Peyer's patch (tissue), 4 donors: ENCODE results near the gene SFT2D3. TPM values are rescaled to one million over a fixed set of nuclear protein-coding genes. Genes with fewer than 3 reads are reported as not detected.
A peak's percentile ranks its signal among the peaks of the same experiment; 100 is the strongest.

Experiments used
- DNase-seq, 3 donors: peaks; one replicate each; pipeline ENCODE4 v3.0.0-alpha.2; 2017 to 2019
- H3K27ac ChIP-seq, 4 donors: fragments of 200-600 bp; sonication (generic); one replicate each; pipeline ENCODE4 v1.5.1; 2016 to 2019
- H3K27me3 ChIP-seq, 2 donors: fragments of 200-600 bp; sonication (generic); one replicate each; pipeline ENCODE4 v1.5.1; 2019
- H3K36me3 ChIP-seq, 3 donors: fragments of 200-600 bp; sonication (generic); one replicate each; pipeline ENCODE4 v1.5.1; 2016 to 2019
- H3K4me1 ChIP-seq, 4 donors: fragments of 200-600 bp; sonication (generic); one replicate each; pipeline ENCODE4 v1.5.1; 2016 to 2019
- H3K4me3 ChIP-seq, 4 donors: fragments of 200-600 bp; sonication (generic); 1 replicate in 3 of 4; 2 replicates in 1 of 4; pipeline ENCODE4 v1.5.1; 2016 to 2019; ENCODE audit warnings: mild to moderate bottlenecking in 1 of 4
- H3K9me3 ChIP-seq, 4 donors: fragments of 200-600 bp; sonication (generic); one replicate each; pipeline ENCODE4 v1.5.1; 2016 to 2019; ENCODE audit warnings: mild to moderate bottlenecking in 1 of 4
- CTCF ChIP-seq, 6 experiments: fragments of 450-650 bp in 4 of 6; fragments of 200-600 bp in 2 of 6; sonication (generic) in 1 of 6; IDR thresholded peaks; one replicate each; pipeline ENCODE4 v1.5.1; 2017 to 2019; ENCODE audit warnings: antibody characterized with exemption in 6 of 6, mild to moderate bottlenecking in 3 of 6, moderate library complexity in 1 of 6
- POLR2A ChIP-seq, 2 donors: fragments of 450-650 bp; IDR thresholded peaks; one replicate each; pipeline ENCODE4 v1.5.1; 2017; ENCODE audit warnings: antibody characterized with exemption in 2 of 2, mild to moderate bottlenecking in 2 of 2, moderate library complexity in 2 of 2
- total RNA-seq, 4 donors: library from RNA; depleted of rRNA; stranded (reverse); fragments of >200 nt; gene quantifications; one replicate each; pipeline ENCODE4 v1.1.0, GENCODE V29; 2016

Gene SFT2D3
- total RNA-seq, 4 donors from 2014 or later: 5.8 to 12.4 (median 8.8) TPM

DNA sequence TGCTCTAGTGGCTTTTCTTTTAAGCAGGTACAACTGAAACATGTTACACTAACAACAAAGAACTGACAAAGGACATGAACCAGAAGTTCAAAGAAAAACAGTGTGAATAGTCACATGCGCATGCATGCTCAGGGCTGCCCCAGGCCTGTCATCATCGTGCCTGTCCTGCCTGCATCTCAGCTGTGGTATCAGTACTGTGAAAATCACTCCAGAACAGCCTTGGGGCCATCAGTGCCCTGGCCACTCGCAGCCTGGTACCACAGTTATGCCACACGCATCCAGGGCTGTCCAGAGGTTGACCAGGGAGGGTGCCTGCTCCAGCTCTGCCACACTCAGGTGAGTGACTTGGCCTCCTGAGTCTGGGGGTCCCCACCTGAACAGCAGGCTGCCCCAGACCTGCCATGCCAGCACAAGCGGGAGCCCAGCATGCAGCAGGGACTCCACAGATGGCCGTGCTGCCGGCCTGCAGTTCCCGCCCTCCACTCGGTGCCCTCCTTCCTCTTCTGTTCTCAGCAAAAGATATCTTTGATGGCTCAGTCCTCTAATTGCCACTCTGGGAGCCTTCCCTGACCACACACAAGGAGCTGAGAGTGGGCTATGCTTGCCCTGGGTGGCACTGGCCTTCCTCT lies 38.2 kb upstream of the SFT2D3 start:
- H3K27ac ChIP-seq: peak overlapping the region in 2 of 4 donors; percentile 48 to 73
- peak in 2 of 3 donors; percentile 38 to 39 for DNase-seq
- TF ChIP-seq CTCF (IDR thresholded peaks at IDR 0.05) (no peak), POLR2A (IDR thresholded peaks at IDR 0.05) (no peak)
- H3K9me3 ChIP-seq: no peaks in the 10 kb centered on the region
- no peaks in the 10 kb centered on the region for H3K27me3 ChIP-seq
- no peak overlapping the region for H3K4me3 ChIP-seq
- H3K4me1 ChIP-seq: peaks cover 0 to 30% (median 0%) of the 10 kb centered on the region in 4 donors
- H3K36me3 ChIP-seq: no peaks in the 10 kb centered on the region

GRCh38 chr2:127663566-127664064 lies 37.7 kb upstream of the SFT2D3 start:
- H3K27me3 ChIP-seq: no peaks in the 10 kb centered on the region
- H3K4me3 ChIP-seq: peak overlapping the region in 2 of 4 donors; percentile 32 to 53
- peaks cover 0 to 30% (median 0%) of the 10 kb centered on the region in 4 donors for H3K4me1 ChIP-seq
- TF ChIP-seq CTCF (IDR thresholded peaks at IDR 0.05): no peak
- TF ChIP-seq POLR2A (IDR thresholded peaks at IDR 0.05): no peak
- no peaks in the 10 kb centered on the region for H3K9me3 ChIP-seq
- peak in 2 of 3 donors; percentile 30 to 38 for DNase-seq
- H3K36me3 ChIP-seq: no peaks in the 10 kb centered on the region
- H3K27ac ChIP-seq: peak overlapping the region in 2 of 4 donors; percentile 48 to 73

- Histone ChIP-seq H3K4me3 (peak overlapping the region in 3 of 4 donors; percentile 3 to 53 (median 32)), H3K4me1 (peaks cover 0 to 27% (median 0%) of the 10 kb centered on the region in 4 donors), H3K27ac (peak overlapping the region in 2 of 4 donors; percentile 54 to 73), H3K27me3 (no peaks in the 10 kb centered on the region), H3K9me3 (no peaks in the 10 kb centered on the region), H3K36me3 (no peaks in the 10 kb centered on the region)
- peak in 1 of 3 donors; percentile 44 for DNase-seq
- TF ChIP-seq CTCF (IDR thresholded peaks at IDR 0.05) (no peak), POLR2A (IDR thresholded peaks at IDR 0.05) (no peak)
Observed at GRCh38 chr2:127664065-127664894, 37.0 kb upstream of the SFT2D3 start.

DNA sequence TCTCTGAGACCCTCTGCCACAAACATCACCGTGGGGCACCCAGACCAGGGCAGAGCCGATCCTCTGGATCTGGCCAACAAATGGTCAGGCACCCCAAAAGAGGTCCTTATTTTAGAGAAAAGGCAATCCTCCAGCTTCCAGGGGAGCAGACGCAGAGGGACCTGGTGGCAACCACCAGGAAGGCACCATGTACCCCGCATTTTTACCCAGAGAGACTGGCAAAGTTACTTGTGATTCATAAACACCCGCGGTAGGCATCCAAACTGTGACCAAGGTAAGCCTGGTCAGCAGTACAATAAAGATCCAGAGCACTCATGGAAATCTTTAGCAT lies 36.4 kb upstream of the SFT2D3 start:
- no peak for TF ChIP-seq CTCF (IDR thresholded peaks at IDR 0.05)
- TF ChIP-seq POLR2A (IDR thresholded peaks at IDR 0.05): no peak
- Histone ChIP-seq H3K27ac (peak overlapping the region in 2 of 4 donors; percentile 54 to 73), H3K9me3 (no peaks in the 10 kb centered on the region), H3K27me3 (no peaks in the 10 kb centered on the region), H3K4me3 (peak overlapping the region in 2 of 4 donors; percentile 32 to 53), H3K36me3 (no peaks in the 10 kb centered on the region), H3K4me1 (peaks cover 0 to 21% (median 0%) of the 10 kb centered on the region in 4 donors)
- DNase-seq: peak in 1 of 3 donors; percentile 9

DNA sequence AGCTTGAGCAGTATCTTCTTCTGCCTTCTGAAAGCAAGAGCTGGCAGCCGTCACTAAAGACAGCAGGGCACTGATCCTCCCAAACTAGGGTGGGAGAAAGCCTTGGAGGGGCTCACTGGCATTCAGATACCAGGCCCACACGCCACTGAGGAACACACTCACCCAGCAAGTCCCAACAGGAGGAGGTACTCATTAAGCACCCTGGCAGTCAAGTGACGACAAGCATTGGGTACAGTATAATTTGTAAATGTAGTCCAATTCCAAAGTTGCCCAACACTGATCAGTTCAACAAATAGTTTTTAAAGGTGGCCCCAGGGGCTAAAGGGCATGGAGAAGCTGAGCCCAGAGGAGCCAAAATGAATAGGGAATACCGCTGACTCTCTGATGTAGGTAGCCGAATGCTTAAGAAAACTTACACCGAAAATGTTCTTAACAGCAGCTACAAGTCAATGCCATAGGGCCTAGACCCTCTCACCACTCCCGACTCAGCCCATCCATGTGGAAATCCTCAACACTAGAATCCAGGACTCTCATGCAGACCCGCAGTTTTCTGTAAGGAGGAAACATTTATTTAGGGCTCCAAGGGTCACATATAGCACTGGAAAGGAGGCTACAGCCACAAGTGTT lies 35.9 kb upstream of the SFT2D3 start:
- Histone ChIP-seq H3K27ac (peak overlapping the region in 2 of 4 donors; percentile 54 to 73), H3K27me3 (no peaks in the 10 kb centered on the region), H3K9me3 (no peaks in the 10 kb centered on the region), H3K4me1 (peaks cover 0 to 21% (median 0%) of the 10 kb centered on the region in 4 donors), H3K4me3 (no peak overlapping the region), H3K36me3 (no peaks in the 10 kb centered on the region)
- TF ChIP-seq POLR2A (IDR thresholded peaks at IDR 0.05) (no peak), CTCF (IDR thresholded peaks at IDR 0.05) (no peak)
- peak in 1 of 3 donors; percentile 21 for DNase-seq
